GM18507 (cell line): Measurements from ENCODE around the gene TFDP2.
"Not testable (repeated sequence)": the region's sequence is repeated elsewhere in the genome, so short reads cannot be mapped to it uniquely, and the experiment has no call there.

ENCODE experiments used
- DNase-seq: peaks from one replicate; pipeline ENCODE4 v3.0.0; 2011; ENCODE audit warnings: low read depth; ENCODE audit not compliant: insufficient read length; ENCODE audit errors: extremely low spot score
- FAIRE-seq: peaks from 2 replicates; lab custom pipeline; 2011; peaks lifted over from hg19 to GRCh38; lab: Jason Lieb, UNC

Gene TFDP2

GRCh38 chr3:141992512-141992911 is 156.8 kb downstream of the TFDP2 start:
- no peak for DNase-seq
- FAIRE-seq, result peak; percentile 86

- DNase-seq, result no peak
- no peak for FAIRE-seq
Measured at GRCh38 chr3:141986548-141987107, 162.7 kb downstream of the TFDP2 start.

- DNase-seq (no peak), FAIRE-seq (no peak)
Measured at GRCh38 chr3:141981084-141981483, 168.3 kb downstream of the TFDP2 start.

GRCh38 chr3:141979050-141979671 is 170.2 kb downstream of the TFDP2 start:
- FAIRE-seq (no peak), DNase-seq (no peak)

- FAIRE-seq, DNase-seq: not testable (repeated sequence)
Measured at GRCh38 chr3:141974777-141975176, 174.6 kb downstream of the TFDP2 start.

GRCh38 chr3:141972399-141972798 is 176.9 kb downstream of the TFDP2 start:
- DNase-seq (no peak), FAIRE-seq (no peak)

GRCh38 chr3:141971571-141971970 is 177.8 kb downstream of the TFDP2 start:
- no peak for FAIRE-seq
- DNase-seq, result no peak

- DNase-seq (no peak), FAIRE-seq (no peak)
Measured at GRCh38 chr3:141969711-141970110, 179.6 kb downstream of the TFDP2 start.

GRCh38 chr3:141965471-141965870 is 183.9 kb downstream of the TFDP2 start:
- DNase-seq (no peak), FAIRE-seq (no peak)

- FAIRE-seq (no peak), DNase-seq (no peak)
Measured at GRCh38 chr3:141963301-141963700, 186.0 kb downstream of the TFDP2 start.

GRCh38 chr3:141960731-141961130 is 188.6 kb downstream of the TFDP2 start:
- FAIRE-seq, result no peak
- no peak for DNase-seq

GRCh38 chr3:141959589-141960554 is 189.5 kb downstream of the TFDP2 start:
- no peak for DNase-seq
- FAIRE-seq, result no peak

- DNase-seq (no peak), FAIRE-seq (no peak)
Measured at GRCh38 chr3:141955175-141955574, 194.2 kb downstream of the TFDP2 start.

- no peak for FAIRE-seq
- DNase-seq, result no peak
Measured at GRCh38 chr3:141952611-141953010, 196.7 kb downstream of the TFDP2 start.

GRCh38 chr3:141950572-141951493 is 198.5 kb downstream of the TFDP2 start:
- no peak for FAIRE-seq
- no peak for DNase-seq

- DNase-seq, result no peak
- no peak for FAIRE-seq
Measured at GRCh38 chr3:141949972-141950371, 199.4 kb downstream of the TFDP2 start.

GRCh38 chr3:141949399-141949798 is 199.9 kb downstream of the TFDP2 start:
- FAIRE-seq, result no peak

GRCh38 chr3:141945726-141946485 is 203.4 kb downstream of the TFDP2 start:
- no peak for DNase-seq
- FAIRE-seq, result no peak

More at GRCh38 chr3:141949399-141949798, 199.9 kb downstream of the TFDP2 start:
- DNase-seq, result no peak

- no peak for DNase-seq
- no peak for FAIRE-seq
Measured at GRCh38 chr3:141942006-141942405, 207.3 kb downstream of the TFDP2 start.
